Activated CD8-positive, alpha-beta memory T cell treated with anti-CD3 and anti-CD28 coated beads, Interleukin-2, amount 50 U/mL, for 4 hours (primary cell): ENCODE data around the gene GPRC5C.
"Not testable (repeated sequence)": the region's sequence is repeated elsewhere in the genome, so short reads cannot be mapped to it uniquely, and the experiment has no call there.

Source experiments
- DNase-seq: peaks from one replicate; pipeline ENCODE4 v3.0.0-alpha.2; 2020

Gene GPRC5C

GRCh38 chr17:74431568-74432423 is at the start of gene GPRC5C:
Gene GPRC5C, plus strand, starts transcription at chr17:74432088. Its CDS starts 7,689 bp downstream, at chr17:74439777.
- peak; percentile 51 for DNase-seq

- DNase-seq: no peak
These were observed 48.7 kb upstream of the GPRC5C start for GRCh38 chr17:74383141-74383540.

GRCh38 chr17:74385201-74385600 is 46.7 kb upstream of the GPRC5C start:
- no peak for DNase-seq

GRCh38 chr17:74386386-74386785 is 45.5 kb upstream of the GPRC5C start:
- DNase-seq: no peak

GRCh38 chr17:74387365-74388218 is 44.3 kb upstream of the GPRC5C start:
- no peak for DNase-seq

- DNase-seq: no peak
These were observed 42.7 kb upstream of the GPRC5C start for GRCh38 chr17:74389084-74389753.

- DNase-seq: no peak
These were observed 41.8 kb upstream of the GPRC5C start for GRCh38 chr17:74389937-74390679.

- no peak for DNase-seq
These were observed 40.9 kb upstream of the GPRC5C start for GRCh38 chr17:74390680-74391653.

- no peak for DNase-seq
These were observed 40.1 kb upstream of the GPRC5C start for GRCh38 chr17:74391771-74392170.

- no peak for DNase-seq
These were observed 39.0 kb upstream of the GPRC5C start for GRCh38 chr17:74392848-74393247.

GRCh38 chr17:74393346-74393942 is 38.4 kb upstream of the GPRC5C start:
- no peak for DNase-seq

GRCh38 chr17:74394275-74394950 is 37.5 kb upstream of the GPRC5C start:
- DNase-seq: no peak

GRCh38 chr17:74394977-74395376 is 36.9 kb upstream of the GPRC5C start:
- DNase-seq: no peak

- DNase-seq: no peak
These were observed 35.3 kb upstream of the GPRC5C start for GRCh38 chr17:74396567-74396966.

- DNase-seq: no peak
These were observed 29.8 kb upstream of the GPRC5C start for GRCh38 chr17:74402048-74402447.

GRCh38 chr17:74403512-74404137 is 28.3 kb upstream of the GPRC5C start:
- DNase-seq: no peak

- no peak for DNase-seq
These were observed 27.7 kb upstream of the GPRC5C start for GRCh38 chr17:74404218-74404617.

GRCh38 chr17:74404789-74405188 is 27.1 kb upstream of the GPRC5C start:
- no peak for DNase-seq

GRCh38 chr17:74405311-74405710 is 26.6 kb upstream of the GPRC5C start:
- not testable (repeated sequence) for DNase-seq

GRCh38 chr17:74407384-74407783 is 24.5 kb upstream of the GPRC5C start:
- no peak for DNase-seq
